HUES48 (cell line): ENCODE measurements around the gene NRG3.
"Not testable (repeated sequence)": the region's sequence is repeated elsewhere in the genome, so short reads cannot be mapped to it uniquely, and the experiment has no call there.

Experiments used
- H3K27ac ChIP-seq: one replicate; pipeline ENCODE4 v1.7.0; 2013; ENCODE audit warnings: low read depth, low read length, inconsistent platforms
- H3K27me3 ChIP-seq: 2 replicates; pipeline ENCODE4 v1.6.1; 2013; ENCODE audit warnings: mild to moderate bottlenecking, low read length; ENCODE audit not compliant: control insufficient read depth, insufficient read depth
- H3K36me3 ChIP-seq: 2 replicates; pipeline ENCODE4 v1.6.1; 2013; ENCODE audit warnings: low read length; ENCODE audit not compliant: control insufficient read depth, insufficient read depth
- H3K4me1 ChIP-seq: 2 replicates; pipeline ENCODE4 v1.6.1; 2013; ENCODE audit warnings: mild to moderate bottlenecking, low read length; ENCODE audit not compliant: control insufficient read depth, insufficient read depth
- H3K4me3 ChIP-seq: 2 replicates; pipeline ENCODE4 v1.5.1; 2013; ENCODE audit warnings: mild to moderate bottlenecking, low read depth, low read length
- H3K9ac ChIP-seq: 2 replicates; pipeline ENCODE4 v1.6.1; 2013; ENCODE audit warnings: mild to moderate bottlenecking, low read depth, low read length, moderate library complexity
- H3K9me3 ChIP-seq: 2 replicates; pipeline ENCODE4 v1.6.1; 2013; ENCODE audit warnings: low read length; ENCODE audit not compliant: control insufficient read depth, insufficient read depth

The NRG3 gene

GRCh38 chr10:82982110-82982608, 1107.2 kb downstream of the NRG3 start:
- Histone ChIP-seq H3K36me3 (no peaks in the 10 kb centered on the region), H3K4me3 (no peak overlapping the region), H3K27ac (peak overlapping the region; percentile 8), H3K9ac (no peak overlapping the region), H3K4me1 (peaks cover 7% of the 10 kb centered on the region), H3K27me3 (no peaks in the 10 kb centered on the region), H3K9me3 (no peaks in the 10 kb centered on the region)

DNA sequence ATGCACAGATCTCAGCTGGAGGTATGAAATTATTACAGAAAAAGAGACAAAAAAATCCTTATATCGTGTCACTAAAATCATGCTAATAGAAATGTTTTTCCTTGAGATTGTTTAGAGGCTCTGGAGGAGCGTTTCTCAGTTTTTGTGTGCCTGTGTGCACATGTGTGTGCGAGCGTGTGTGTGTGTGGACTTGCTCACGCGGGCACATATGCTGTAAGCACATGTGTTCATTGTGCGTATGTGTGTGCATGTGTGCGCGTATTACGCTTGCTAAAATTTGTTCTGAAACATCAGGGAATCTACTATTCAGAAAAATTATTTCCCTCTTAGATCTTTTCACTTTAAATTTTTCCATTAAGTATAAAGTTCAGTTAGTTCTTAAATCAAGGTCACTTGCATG, 1111.2 kb downstream of the NRG3 start:
- Histone ChIP-seq H3K36me3 (no peaks in the 10 kb centered on the region), H3K27me3 (no peaks in the 10 kb centered on the region), H3K4me1 (no peaks in the 10 kb centered on the region), H3K9ac (no peak overlapping the region), H3K4me3 (no peak overlapping the region), H3K9me3 (no peaks in the 10 kb centered on the region), H3K27ac (no peak overlapping the region)

DNA sequence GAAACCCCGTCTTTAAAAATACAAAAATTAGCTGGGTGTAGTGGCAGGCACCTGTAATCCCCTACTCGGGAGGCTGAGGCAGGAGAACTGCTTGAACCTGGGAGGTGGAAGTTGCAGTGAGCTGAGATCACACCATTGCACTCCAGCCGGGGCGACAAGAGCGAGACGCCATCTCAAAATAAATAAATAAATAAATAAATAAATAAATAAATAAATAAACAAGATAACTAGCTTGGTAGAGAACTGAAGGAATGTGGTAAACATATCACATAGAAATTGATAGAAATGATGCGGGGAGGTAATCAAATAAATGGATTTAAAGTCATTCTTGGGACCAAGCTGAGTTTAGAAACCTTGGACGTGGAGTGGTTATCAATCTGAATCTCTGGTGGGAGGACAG, 1131.5 kb downstream of the NRG3 start:
- not testable (repeated sequence) for H3K9me3 ChIP-seq, H3K4me3 ChIP-seq, H3K9ac ChIP-seq, H3K4me1 ChIP-seq, H3K36me3 ChIP-seq, H3K27me3 ChIP-seq, H3K27ac ChIP-seq

DNA sequence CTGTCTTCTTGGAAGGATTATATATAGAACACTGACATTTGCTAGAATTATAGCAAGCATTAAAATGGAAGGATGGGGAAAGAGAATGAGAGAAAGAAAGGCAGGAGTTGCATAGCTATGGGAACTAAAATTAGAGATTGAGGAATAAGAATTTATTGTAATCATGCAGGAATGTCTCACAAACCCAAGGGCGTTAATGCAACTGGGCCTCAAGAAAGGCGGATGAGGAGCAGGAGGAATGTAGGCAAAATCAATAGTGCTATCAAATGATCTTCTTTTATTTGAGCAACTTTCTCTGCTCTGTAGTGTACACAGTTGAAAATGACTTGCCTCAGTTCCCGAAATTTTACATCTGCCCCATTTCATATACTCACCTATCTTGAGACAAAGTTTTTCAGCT, 1132.5 kb downstream of the NRG3 start:
- no peaks in the 10 kb centered on the region for H3K27me3 ChIP-seq
- no peak overlapping the region for H3K4me3 ChIP-seq
- no peaks in the 10 kb centered on the region for H3K36me3 ChIP-seq
- H3K9ac ChIP-seq, result no peak overlapping the region
- peaks cover 5% of the 10 kb centered on the region; the same call in 1 of the 2 replicates for H3K4me1 ChIP-seq
- no peak overlapping the region for H3K27ac ChIP-seq
- H3K9me3 ChIP-seq, result no peaks in the 10 kb centered on the region

GRCh38 chr10:83012866-83013265, 1137.9 kb downstream of the NRG3 start:
- no peak overlapping the region for H3K4me3 ChIP-seq
- H3K4me1 ChIP-seq, result peaks cover 13% of the 10 kb centered on the region; the same call in 1 of the 2 replicates
- H3K27ac ChIP-seq, result peak overlapping the region; percentile 28
- no peaks in the 10 kb centered on the region for H3K27me3 ChIP-seq
- no peak overlapping the region for H3K9ac ChIP-seq
- H3K36me3 ChIP-seq, result no peaks in the 10 kb centered on the region
- no peaks in the 10 kb centered on the region for H3K9me3 ChIP-seq

DNA sequence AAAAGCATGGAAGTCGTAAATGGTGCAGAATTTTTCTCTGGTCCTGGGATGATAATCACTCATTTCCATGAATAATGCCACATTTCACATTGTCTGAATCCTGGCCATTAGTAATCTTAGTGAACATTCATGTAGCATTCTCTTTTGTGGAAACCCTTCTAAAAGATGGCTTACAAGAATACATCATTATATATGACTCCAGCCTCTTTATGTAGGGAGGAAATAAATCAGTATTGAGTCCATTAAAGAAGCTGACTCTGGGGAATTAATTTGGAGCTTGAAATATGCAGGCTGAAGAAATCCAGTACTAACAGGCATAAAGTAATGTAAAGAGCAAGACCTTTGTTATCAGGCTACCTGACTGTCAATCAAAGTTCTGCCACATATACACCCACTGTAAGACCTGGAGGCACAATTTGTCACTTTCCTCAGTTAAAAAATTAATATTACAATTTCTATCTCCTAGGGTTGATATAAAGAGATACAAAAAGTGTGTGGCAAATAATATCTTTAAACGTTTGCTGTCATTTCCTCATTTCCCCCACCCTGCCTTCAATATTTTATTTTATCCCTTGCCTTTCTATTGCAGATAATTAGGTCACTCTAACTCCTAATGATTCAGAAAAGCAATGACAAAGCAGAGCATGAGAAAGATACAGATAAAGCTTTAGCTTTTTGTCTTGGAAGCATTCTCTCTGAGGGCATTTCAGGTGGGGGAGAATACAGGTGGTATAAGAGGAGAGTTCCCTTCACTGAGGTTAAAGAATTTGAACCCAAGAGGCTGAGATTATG, 1142.3 kb downstream of the NRG3 start:
- no peaks in the 10 kb centered on the region for H3K27me3 ChIP-seq
- H3K4me3 ChIP-seq, result no peak overlapping the region
- no peak overlapping the region for H3K27ac ChIP-seq

GRCh38 chr10:83023662-83024061, 1148.7 kb downstream of the NRG3 start:
- Histone ChIP-seq H3K36me3 (no peaks in the 10 kb centered on the region), H3K27me3 (no peaks in the 10 kb centered on the region), H3K9me3 (no peaks in the 10 kb centered on the region), H3K4me1 (no peaks in the 10 kb centered on the region), H3K4me3 (no peak overlapping the region), H3K27ac (no peak overlapping the region), H3K9ac (no peak overlapping the region)

More for the DNA sequence above, 1142.3 kb downstream of the NRG3 start:
- H3K4me1 ChIP-seq, result peaks cover 10% of the 10 kb centered on the region; the same call in 1 of the 2 replicates
- H3K9ac ChIP-seq, result no peak overlapping the region
- H3K9me3 ChIP-seq, result no peaks in the 10 kb centered on the region
- H3K36me3 ChIP-seq, result no peaks in the 10 kb centered on the region
